Mammary epithelial cell (primary cell): Measurements from ENCODE around the gene USH1C.

Experiments
- CTCF ChIP-seq, 2 donors: IDR thresholded peaks in 1 of 2; conservative IDR thresholded peaks in 1 of 2; 2 replicates each; pipeline ENCODE4 v1.5.1; 2011 to 2012; ENCODE audit warnings: inconsistent platforms in 2 of 2, low read length in 2 of 2, mild to moderate bottlenecking in 2 of 2, control low read depth in 1 of 2, low read depth in 1 of 2; ENCODE audit not compliant: insufficient read depth in 1 of 2; ENCODE audit errors: extremely low read depth in 1 of 2
- EZH2 ChIP-seq: IDR thresholded peaks from 2 replicates; pipeline ENCODE4 v1.6.1; 2012; ENCODE audit warnings: low read length, inconsistent platforms, borderline replicate concordance

- TF ChIP-seq CTCF (conservative IDR thresholded peaks at IDR 0.05 in 1 of 2, IDR thresholded peaks at IDR 0.05 in 1 of 2; ENCODE audit: extremely low read depth in 1 of 2, insufficient read depth in 1 of 2, low read depth in 1 of 2, low read length in 2 of 2) (no peak), EZH2 (no peak)
Observed at GRCh38 chr11:17537261-17537660, 7.0 kb downstream of the USH1C start.
